ENCODE measurements around the gene SLC5A1. TPM values are rescaled to one million over a fixed set of nuclear protein-coding genes. Genes with fewer than 3 reads are reported as not detected.

Gene SLC5A1
- total and polyA plus RNA-seq, 2 donors (not counting 1 experiment from before 2014, with no cell fraction given), result not detected

- H3K4me1 ChIP-seq (ENCODE audit: control insufficient read depth in 2 of 2, insufficient read depth in 2 of 2, low read length in 2 of 2), result no peaks in the 10 kb centered on the region
These were observed 57.6 kb downstream of the SLC5A1 start for GRCh38 chr22:32100711-32101110.

More at GRCh38 chr22:32100711-32101110, 57.6 kb downstream of the SLC5A1 start:
- Histone ChIP-seq H3K27ac (ENCODE audit: low read length in 2 of 2) (no peak overlapping the region), H3K27me3 (replicated peaks in 1 of 4; ENCODE audit: control extremely low read depth in 1 of 4, control insufficient read depth in 3 of 4, insufficient read depth in 4 of 4, low read length in 3 of 4) (peaks cover 0 to 4% (median 0%) of the 10 kb centered on the region in 4 experiments), H3K79me2 (ENCODE audit: control insufficient read depth, insufficient read depth, low read length) (no peaks in the 10 kb centered on the region), H4K20me1 (ENCODE audit: control insufficient read depth, insufficient read depth, low read length, poor library complexity, severe bottlenecking) (no peaks in the 10 kb centered on the region), H2AFZ (ENCODE audit: insufficient read depth, low read depth, low read length, poor library complexity, severe bottlenecking) (no peak overlapping the region), H3K4me2 (replicated peaks; ENCODE audit: low read depth, low read length, poor library complexity, severe bottlenecking) (no peak overlapping the region), H3K9me3 (ENCODE audit: control extremely low read depth in 1 of 3, control insufficient read depth in 2 of 3, insufficient read depth in 1 of 3, low read length in 2 of 3) (no peaks in the 10 kb centered on the region), H3K9ac (ENCODE audit: low read length) (no peak overlapping the region), H3K4me3 (ENCODE audit: control extremely low read depth in 1 of 5, extremely low read depth in 1 of 5, insufficient read depth in 1 of 5, low read depth in 2 of 5, low read length in 4 of 5) (no peak overlapping the region), H3K36me3 (replicated peaks in 1 of 2; ENCODE audit: control extremely low read depth in 1 of 2, control insufficient read depth in 1 of 2, extremely low read depth in 1 of 2, insufficient read depth in 2 of 2, low read length in 1 of 2) (no peaks in the 10 kb centered on the region)
- WGBS (ENCODE audit: insufficient coverage), result no CpG with 5 or more reads among the region's 1 CpG
- ATAC-seq (ENCODE audit: low read depth) (no peak), DNase-seq (no peak)
- no peak overlapping the region for H3K4me3 Mint-ChIP-seq
- intact Hi-C loops (cut with micrococcal nuclease), result loop anchor here (10.0 kb wide), 1 partner anchor 344 kb away; no protein-coding TSS in a partner anchor
- H3K27me3 Mint-ChIP-seq, result peaks cover 29% of the 10 kb centered on the region
- H3K9me3 Mint-ChIP-seq (ENCODE audit: insufficient read depth), result no peaks in the 10 kb centered on the region
- H3K4me1 Mint-ChIP-seq, result no peaks in the 10 kb centered on the region
- CTCF ChIA-PET, result interaction anchor here (0.8 to 1.2 kb wide), 2 partner anchors 165 to 344 kb away, joined by 3 to 6 read pairs; no protein-coding TSS in a partner anchor
- POLR2A ChIA-PET, result no interaction called here
- no peak overlapping the region for H3K27ac Mint-ChIP-seq
- TF ChIP-seq EZH2 (IDR thresholded peaks at IDR 0.05; ENCODE audit: borderline replicate concordance, insufficient read depth, low read depth, low read length, poor library complexity, severe bottlenecking) (no peak), CTCF (IDR thresholded peaks at IDR 0.05) (no peak)
